Activated T-cell treated with anti-CD3 and anti-CD28 coated beads for 24 hours (primary cell): Measurements from ENCODE around the gene NCS1.

ENCODE experiments used
- DNase-seq: peaks from one replicate; pipeline ENCODE4 v3.0.0-alpha.2; 2020; ENCODE audit warnings: low read depth

The NCS1 gene

GRCh38 chr9:130194378-130194932 is 22.3 kb downstream of the NCS1 start:
- no peak for DNase-seq

DNA sequence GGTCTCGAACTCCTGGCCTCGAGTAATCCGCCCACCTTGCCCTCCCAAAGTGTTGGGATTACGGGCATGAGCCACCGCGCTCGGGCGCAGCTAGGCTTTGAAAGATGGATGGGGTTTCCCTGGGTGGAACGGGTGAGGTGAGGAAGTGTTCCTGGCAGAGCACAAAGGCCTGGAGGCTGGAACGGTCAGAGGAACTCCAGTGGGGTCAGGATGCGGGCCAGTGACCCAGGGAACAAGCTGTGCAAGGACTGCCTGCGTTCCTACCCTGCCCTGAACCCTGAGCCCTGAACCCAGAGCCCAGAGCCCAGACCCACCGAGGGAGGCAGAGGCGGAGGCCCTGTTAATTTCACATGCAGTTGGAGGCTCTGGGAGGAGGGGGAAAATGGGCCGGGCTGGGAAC is 23.4 kb downstream of the NCS1 start:
- no peak for DNase-seq

- no peak for DNase-seq
These were observed 24.4 kb downstream of the NCS1 start for GRCh38 chr9:130196643-130197042.

GRCh38 chr9:130197386-130197785 is 25.2 kb downstream of the NCS1 start:
- DNase-seq, result no peak

DNA sequence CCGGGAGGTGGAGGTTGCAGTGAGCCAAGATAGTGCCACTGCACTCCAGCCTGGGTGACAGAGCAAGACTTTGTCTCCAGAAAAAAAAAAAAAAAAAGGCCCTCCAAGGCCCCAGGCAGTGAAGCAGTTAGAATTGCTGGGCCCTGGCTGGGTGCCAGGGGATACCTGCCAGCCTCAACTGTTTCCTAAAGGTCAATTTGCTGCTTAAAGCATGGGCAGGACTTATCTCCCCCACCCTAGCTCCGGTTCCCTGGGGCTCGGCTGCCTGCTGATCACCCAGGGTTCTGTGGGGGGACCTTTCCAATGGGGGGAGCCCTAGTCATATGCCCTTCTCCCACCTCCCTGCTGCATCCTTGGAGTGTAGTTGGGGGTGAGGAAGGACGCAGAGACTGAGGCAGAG is 25.7 kb downstream of the NCS1 start:
- DNase-seq, result no peak

GRCh38 chr9:130198501-130199179 is 26.4 kb downstream of the NCS1 start:
- no peak for DNase-seq

DNA sequence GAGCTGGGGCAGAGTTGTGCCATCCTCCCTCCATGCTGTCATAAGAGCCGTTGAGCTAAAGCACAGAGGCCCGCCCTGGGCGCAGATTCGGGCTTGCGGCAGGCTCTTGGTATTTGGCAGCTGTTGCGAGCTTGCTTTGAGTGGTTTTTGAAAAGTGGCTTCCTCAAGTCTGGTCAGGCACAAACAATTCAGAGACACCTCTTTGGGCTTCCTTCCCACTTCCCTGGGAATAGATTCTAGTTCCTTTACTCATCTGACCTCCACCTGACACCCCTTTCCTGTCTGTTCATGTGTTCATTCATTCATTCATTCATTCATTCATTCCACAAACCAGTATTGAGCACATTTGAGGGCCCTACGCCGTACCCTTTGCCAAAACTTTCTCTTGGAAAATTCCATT is 27.4 kb downstream of the NCS1 start:
- no peak for DNase-seq

GRCh38 chr9:130200038-130200849 is 28.0 kb downstream of the NCS1 start:
- no peak for DNase-seq

DNA sequence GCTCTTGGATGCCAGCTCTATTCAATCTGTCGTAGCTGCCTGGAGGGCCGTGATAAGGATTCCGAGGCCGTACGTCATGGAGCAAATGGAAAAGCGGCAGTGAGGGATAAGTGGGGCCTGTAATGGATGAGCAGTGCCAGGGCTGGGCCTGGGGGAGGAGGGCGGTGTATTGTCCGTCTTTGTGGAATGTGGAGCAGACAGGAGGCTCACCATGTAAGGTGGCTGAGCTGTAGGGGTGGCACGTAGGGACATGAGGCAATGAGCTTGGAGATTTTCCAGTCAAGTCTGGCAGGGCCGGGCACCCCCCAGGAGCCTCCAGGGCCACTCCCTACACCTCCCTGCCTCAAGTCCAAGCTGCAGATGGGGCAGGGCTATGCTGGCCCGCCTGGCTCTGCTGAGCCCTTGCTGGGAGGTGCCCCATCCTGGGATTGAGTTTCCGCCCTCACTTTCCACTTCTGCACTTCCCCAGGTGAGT is 29.2 kb downstream of the NCS1 start:
- DNase-seq, result no peak

DNA sequence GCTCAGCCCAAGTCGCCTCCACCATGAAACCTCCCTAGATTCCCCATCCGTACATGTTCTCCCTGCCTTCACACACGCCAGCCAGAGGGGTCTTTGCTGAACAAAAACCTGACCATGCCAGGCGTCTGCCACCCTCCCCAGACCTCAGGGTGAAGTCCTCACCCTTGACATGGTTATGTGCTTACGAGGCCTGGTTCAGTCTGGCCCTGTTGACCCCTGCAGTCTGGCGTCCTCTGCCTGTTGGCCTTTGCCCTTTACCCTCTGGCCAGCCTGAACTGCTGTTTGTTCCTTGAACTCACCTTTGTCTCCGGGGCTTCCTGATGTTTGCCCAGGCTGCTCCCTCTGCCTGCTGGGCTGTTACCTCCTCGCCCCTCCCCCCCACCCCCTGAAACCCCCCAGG is 29.8 kb downstream of the NCS1 start:
- no peak for DNase-seq

GRCh38 chr9:130204341-130204740 is 32.1 kb downstream of the NCS1 start:
- DNase-seq, result no peak

GRCh38 chr9:130204959-130205358 is 32.8 kb downstream of the NCS1 start:
- no peak for DNase-seq

DNA sequence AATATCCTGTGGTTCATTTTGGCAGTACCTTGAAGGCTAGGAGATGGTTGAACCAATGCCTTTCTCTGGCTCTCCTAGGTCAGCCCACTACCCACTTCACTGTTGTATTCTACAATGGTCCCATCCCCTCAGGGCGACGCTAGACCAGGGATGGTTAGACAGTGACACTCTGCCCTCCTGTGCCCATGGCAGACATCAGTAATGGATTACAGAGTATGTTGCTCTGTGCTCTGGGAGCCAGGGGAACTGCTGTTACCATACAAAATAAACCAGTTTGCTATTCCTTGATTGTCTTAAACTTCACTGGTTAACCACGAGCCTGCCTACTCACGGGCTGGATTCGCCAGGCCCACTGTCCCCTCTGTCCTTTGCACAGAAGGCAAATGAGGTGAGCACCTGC is 33.7 kb downstream of the NCS1 start:
- no peak for DNase-seq

- no peak for DNase-seq
These were observed 34.4 kb downstream of the NCS1 start for GRCh38 chr9:130206579-130206978.

DNA sequence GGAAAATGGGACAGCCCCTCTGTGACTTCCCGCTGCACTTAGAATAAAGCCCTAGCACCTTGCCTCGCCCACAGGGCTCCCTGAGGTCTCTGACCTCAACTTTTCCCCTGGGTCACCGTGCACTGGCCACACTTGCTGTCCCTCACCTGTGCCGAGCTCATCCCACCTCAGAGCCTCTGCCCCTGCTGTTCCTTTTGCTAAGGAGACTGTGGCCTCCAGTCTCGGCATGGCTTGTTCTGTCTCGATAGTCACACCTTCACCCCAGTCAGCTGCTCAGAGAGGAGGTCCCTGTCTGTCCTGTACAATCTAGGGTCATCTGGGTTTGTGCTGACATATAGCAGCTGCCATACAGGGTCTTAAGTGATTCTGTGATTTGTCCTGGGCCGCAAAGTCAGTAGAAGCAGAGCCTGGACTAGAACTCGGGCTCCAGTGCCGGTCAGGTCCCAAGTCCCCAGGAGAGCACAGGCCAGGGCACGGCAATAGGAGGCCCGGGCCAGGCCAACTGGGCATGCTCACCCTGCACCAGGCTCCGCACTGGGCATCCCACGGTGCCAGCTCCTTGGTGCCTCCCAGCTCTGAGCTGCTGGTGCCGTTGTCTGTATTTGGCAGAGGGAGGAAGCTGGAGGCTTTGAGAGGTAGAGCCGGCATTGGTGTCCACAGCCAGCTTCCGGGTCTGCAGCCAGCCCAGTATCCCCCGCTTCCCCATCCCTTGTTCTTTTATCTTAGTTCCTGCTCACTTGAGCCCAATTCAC is 35.2 kb downstream of the NCS1 start:
- no peak for DNase-seq

GRCh38 chr9:130208600-130209347 is 36.6 kb downstream of the NCS1 start:
- DNase-seq, result no peak

GRCh38 chr9:130209422-130209821 is 37.2 kb downstream of the NCS1 start:
- no peak for DNase-seq

GRCh38 chr9:130211548-130212226 is 39.5 kb downstream of the NCS1 start:
- no peak for DNase-seq

DNA sequence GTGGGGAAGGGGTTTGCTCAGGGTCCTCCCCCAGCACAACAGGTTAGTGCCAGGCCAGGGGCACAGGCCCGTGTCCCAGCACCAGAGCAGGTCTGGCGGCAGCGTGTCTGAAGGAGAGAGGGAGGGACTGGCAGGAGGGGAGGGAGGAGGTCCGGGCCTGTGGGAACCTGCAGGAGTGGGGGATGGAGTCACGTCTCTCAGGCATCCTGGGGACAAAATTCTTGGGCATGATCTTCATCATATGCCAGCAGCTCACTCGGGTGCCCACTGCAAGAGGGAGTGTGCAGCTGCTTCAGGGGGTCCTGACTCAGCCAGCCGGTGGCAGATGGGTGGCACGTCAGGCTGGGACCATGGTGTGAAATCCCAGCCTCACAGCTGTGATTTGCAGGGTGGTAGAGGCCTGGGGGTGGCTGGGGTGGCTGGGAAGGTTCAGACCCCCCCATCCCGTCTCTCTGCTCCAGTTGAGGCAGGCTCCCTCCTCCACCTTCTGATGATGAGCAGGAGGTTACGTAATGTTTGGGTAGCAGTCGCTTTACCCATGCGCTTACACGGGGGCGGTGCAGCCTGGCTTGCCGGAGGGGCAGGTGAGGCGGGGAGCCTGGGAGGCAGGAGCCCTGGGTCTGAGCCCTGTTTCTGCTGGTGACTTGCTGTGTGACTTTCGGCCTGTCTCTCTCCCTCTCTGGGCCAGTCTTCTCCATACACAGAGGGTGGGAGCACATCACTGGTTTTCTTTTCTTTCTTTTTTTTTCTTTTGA is 40.5 kb downstream of the NCS1 start:
- DNase-seq, result no peak
